GM21717 (cell line): ENCODE data around the gene HMGCLL1.

ENCODE experiments used
- ATAC-seq: cut with Tn5 transposase; IDR thresholded peaks from one replicate; pipeline ENCODE4 v1.9.1; 2021; ENCODE audit warnings: mild to moderate bottlenecking, moderate library complexity; ENCODE audit not compliant: unreplicated experiment

The HMGCLL1 gene

GRCh38 chr6:55447891-55448290 is 131.1 kb downstream of the HMGCLL1 start:
- no peak for ATAC-seq

GRCh38 chr6:55445648-55446204 is 133.3 kb downstream of the HMGCLL1 start:
- no peak for ATAC-seq

- no peak for ATAC-seq
Observed at GRCh38 chr6:55443238-55444134, 135.5 kb downstream of the HMGCLL1 start.

- no peak for ATAC-seq
Observed at GRCh38 chr6:55438203-55438602, 140.8 kb downstream of the HMGCLL1 start.

GRCh38 chr6:55437141-55437540 is 141.9 kb downstream of the HMGCLL1 start:
- no peak for ATAC-seq

- ATAC-seq: no peak
Observed at GRCh38 chr6:55433446-55434130, 145.4 kb downstream of the HMGCLL1 start.

- ATAC-seq: no peak
Observed at GRCh38 chr6:55423933-55424332, 155.1 kb downstream of the HMGCLL1 start.

GRCh38 chr6:55410674-55411073 is 168.3 kb downstream of the HMGCLL1 start:
- ATAC-seq: no peak

- ATAC-seq: no peak
Observed at GRCh38 chr6:55405474-55406235, 173.3 kb downstream of the HMGCLL1 start.

GRCh38 chr6:55399351-55399750 is 179.6 kb downstream of the HMGCLL1 start:
- ATAC-seq: no peak

GRCh38 chr6:55397986-55398385 is 181.0 kb downstream of the HMGCLL1 start:
- ATAC-seq: no peak

GRCh38 chr6:55395871-55396270 is 183.1 kb downstream of the HMGCLL1 start:
- no peak for ATAC-seq

- no peak for ATAC-seq
Observed at GRCh38 chr6:55388211-55388610, 190.8 kb downstream of the HMGCLL1 start.
